GM21737 (cell line): ENCODE measurements around the gene FITM1.
A peak's percentile ranks its signal among the peaks of the same experiment; 100 is the strongest.

Source experiments
- ATAC-seq: cut with Tn5 transposase; IDR thresholded peaks from one replicate; pipeline ENCODE4 v1.9.1; 2021; ENCODE audit warnings: mild to moderate bottlenecking, moderate library complexity; ENCODE audit not compliant: unreplicated experiment

Gene FITM1

GRCh38 chr14:24137529-24138395 lies 7.3 kb downstream of the FITM1 start:
- no peak for ATAC-seq

DNA sequence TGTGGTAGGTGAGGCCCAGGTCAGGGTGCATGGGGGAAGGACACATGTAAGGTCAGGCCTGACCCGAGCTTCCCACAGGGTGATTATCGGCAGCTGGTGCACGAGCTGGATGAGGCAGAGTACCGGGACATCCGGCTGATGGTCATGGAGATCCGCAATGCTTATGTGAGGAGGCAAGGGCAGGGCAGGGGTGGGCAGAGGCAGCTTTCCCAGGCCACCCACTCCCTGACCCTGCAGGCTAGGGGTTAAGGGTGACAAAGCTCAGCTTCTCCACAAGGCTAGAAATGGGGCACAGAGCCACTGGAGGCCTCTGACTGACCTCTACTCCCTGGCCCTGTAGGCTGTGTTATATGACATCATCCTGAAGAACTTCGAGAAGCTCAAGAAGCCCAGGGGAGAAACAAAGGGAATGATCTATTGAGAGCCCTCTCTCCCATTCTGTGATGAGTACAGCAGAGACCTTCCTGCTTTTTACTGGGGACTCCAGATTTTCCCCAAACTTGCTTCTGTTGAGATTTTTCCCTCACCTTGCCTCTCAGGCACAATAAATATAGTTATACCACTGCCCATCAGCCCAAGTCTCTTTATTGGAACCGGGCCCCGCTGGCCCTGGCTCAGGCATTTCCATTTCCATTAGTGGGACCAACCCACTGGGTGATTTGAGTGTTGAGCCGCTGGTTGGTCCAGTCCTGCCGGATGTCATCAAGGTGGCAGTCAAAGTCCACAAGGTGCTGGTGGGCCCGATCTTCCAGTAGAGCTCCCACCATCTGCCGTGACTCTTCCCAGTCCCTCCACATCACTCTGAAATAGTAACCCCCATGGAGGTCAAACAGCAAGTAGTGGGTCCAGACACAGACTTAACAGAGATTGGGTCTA lies 8.2 kb downstream of the FITM1 start:
- ATAC-seq: no peak

GRCh38 chr14:24139272-24139934 lies 8.9 kb downstream of the FITM1 start:
- ATAC-seq: no peak

DNA sequence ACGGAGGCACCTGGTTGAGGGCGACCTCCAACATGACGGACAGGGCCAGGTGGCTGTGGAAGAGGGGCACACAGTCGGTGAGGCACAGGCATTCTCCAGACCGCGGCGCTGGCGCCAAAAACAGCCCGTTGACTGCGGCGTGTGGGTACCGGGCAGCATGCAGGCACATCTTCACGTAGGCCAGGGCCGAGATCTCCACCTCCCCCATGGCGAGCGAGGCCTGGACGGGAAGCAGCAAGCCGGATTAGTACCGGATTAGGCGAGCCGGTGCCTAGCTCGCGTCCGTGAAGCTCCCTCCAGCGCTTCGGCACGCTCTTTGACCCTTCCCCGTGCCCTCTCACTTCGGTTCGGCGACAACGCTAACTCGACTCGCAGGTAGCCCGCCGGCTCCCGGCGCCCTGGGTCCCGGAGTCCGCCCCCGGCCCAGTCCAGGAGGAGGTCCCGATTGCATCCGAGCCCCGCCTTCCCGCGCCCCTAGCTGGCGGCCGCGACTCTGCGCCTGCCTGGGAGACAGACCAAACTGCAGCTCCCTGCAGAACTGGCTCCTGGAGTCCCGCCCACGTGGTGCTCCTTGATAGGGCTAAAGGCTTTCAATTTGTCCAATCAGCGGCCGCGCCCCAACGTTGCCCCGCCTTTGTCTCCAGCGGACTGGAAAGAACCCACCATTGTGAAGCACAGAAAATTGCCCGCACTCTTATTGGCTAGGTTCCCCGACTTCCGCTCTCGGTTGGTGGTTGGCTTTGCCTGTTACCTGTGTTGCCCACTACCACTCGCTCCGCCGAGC lies 10.8 kb downstream of the FITM1 start, which contains the start of gene EMC9:
EMC9 (minus strand) TSS at position 495 of the 784 bp plus-strand sequence; CDS start at position 208, 287 bp downstream.
- peak; percentile 80 for ATAC-seq

DNA sequence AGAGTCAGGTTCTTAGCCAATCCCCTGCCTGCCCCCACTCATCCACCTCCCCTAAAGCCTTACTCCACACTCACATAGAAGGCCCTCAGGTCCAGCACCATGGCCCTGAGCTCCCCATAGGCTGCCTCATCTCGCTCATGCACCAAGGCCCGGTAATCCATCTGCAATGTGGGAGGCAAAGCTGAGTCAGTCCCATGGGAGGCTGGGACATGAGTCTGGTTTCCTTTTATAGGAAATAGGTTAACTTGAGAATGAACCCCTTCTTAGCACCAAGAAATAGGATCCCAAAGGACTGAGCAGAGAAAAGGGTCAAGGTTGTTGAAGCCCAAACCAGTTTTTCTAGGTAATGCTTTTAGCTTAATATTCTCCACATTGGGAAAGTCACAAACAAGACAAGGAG lies 13.1 kb downstream of the FITM1 start:
- no peak for ATAC-seq

- no peak for ATAC-seq
These were observed 14.0 kb downstream of the FITM1 start for GRCh38 chr14:24144451-24144850.

GRCh38 chr14:24145219-24145618 lies 14.8 kb downstream of the FITM1 start:
- no peak for ATAC-seq

DNA sequence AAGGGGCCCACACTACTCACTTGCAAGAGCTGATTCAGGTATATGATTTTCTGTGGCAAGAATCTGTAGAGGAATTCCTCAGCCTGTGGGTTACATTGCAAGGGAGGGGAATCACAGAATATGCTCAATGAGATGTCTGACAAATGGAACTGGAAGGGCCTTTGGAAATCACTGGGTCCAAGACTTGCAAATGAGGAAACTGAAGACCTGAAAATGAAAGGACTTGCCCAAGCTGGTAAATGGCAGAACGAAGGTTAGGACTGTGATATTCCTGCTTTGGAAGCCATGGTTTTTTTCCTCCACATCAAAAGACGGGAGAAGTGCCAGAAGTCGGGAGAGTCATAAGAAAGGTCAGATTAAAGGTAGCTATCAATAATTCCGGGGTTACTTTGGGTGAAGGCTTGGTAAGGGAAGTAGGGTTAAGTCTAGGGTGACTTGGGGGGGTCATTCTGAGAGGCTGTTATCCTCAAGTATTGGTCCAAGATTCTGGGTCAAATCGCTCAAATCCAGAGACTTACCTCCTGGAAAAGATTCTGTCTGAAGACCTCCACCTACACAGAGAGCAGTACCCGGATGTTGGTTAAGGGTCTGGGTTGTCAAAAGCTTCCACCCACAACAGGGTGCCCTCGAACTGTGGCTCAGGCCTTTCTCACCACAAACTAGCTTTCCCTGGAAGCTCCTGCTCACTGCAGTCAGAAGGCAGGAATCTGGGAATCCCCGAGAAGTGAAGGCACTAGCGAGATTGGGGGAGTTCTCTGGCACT lies 15.4 kb downstream of the FITM1 start:
- ATAC-seq: no peak

GRCh38 chr14:24146453-24146977 lies 16.1 kb downstream of the FITM1 start, which contains the start of gene PSME2:
PSME2 (minus strand) TSS chr14:24146610; CDS start chr14:24146581, 29 bp downstream.
- peak; percentile 63 for ATAC-seq

DNA sequence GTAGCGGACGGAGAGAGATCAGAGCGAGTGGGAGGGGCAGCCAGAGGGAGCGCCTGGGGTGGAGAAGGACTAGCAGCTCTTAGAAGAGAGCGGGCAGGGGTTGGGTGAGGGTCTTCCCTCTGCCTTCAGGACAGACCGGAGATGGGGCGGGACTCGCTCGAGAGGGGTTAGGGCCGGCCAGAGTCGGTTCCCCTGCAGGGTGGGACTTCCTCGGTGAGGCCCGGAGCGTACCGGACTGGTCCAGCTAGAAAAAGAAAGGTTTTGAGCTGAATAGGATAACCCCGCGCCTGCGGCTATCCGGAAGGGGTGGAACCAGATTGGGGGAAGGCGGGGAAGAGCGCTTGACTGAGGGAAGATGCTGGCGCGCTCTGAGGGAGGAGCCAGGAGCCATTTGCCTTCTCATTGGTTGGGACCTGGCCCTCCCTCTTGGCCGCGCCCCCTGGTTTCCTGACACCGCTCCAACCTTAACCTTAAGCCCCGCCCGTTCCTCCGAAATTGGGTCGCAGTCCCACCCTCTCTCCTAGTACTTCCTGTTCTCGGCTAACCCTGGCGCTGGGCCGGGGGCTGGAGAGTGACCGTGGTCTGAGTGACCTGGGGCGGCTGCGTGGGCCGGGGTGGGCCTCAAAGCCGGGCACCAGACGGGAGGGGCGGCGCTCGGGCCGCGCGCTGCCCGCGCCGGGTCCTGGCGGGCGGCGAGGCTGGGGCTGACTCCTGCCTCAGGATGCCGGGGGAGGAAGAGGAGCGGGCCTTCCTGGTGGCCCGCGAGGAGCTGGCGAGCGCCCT lies 16.7 kb downstream of the FITM1 start, which contains the start of gene RNF31:
RNF31 (plus strand) TSS at position 521 of the 783 bp plus-strand sequence; CDS start at position 722, 201 bp downstream.
- ATAC-seq: peak; percentile 76

DNA sequence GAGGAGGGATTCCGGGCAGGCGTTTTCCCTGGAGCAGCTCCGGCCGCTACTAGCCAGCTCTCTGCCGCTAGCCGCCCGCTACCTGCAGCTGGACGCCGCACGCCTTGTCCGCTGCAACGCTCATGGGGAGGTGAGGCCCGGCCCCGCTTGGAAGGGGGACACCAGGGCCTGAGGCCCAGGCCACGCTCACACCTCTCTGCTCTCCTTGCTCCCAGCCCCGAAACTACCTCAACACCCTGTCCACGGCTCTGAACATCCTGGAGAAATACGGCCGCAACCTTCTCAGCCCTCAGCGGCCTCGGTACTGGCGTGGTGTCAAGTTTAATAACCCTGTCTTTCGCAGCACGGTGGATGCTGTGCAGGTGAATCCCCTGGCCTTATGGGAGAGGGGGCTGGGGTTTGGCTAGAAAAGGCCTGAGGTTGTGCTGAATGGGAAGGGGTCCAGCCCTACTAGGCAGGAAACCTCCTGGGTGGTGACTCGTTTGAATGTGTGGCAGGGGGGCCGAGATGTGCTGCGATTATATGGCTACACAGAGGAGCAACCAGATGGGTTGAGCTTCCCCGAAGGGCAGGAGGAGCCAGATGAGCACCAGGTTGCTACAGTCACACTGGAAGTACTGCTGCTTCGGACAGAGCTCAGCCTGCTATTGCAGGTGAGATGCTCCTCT lies 17.4 kb downstream of the FITM1 start:
- ATAC-seq: no peak

- no peak for ATAC-seq
These were observed 19.0 kb downstream of the FITM1 start for GRCh38 chr14:24149302-24149969.

- no peak for ATAC-seq
These were observed 19.6 kb downstream of the FITM1 start for GRCh38 chr14:24150061-24150460.

- no peak for ATAC-seq
These were observed 20.1 kb downstream of the FITM1 start for GRCh38 chr14:24150567-24150966.

DNA sequence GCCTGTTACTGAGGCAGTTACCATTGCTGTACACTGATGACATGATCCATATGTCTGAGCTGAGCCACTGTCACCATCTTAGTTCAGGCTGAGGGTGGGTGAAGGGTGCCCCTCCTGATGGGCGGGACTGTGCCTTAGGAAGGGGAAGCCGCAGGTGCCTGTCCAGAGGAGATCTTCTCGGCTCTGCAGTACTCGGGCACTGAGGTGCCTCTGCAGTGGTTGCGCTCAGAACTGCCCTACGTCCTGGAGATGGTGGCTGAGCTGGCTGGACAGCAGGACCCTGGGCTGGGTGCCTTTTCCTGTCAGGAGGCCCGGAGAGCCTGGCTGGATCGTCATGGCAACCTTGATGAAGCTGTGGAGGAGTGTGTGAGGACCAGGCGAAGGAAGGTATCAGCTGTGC lies 20.5 kb downstream of the FITM1 start:
- ATAC-seq: no peak

DNA sequence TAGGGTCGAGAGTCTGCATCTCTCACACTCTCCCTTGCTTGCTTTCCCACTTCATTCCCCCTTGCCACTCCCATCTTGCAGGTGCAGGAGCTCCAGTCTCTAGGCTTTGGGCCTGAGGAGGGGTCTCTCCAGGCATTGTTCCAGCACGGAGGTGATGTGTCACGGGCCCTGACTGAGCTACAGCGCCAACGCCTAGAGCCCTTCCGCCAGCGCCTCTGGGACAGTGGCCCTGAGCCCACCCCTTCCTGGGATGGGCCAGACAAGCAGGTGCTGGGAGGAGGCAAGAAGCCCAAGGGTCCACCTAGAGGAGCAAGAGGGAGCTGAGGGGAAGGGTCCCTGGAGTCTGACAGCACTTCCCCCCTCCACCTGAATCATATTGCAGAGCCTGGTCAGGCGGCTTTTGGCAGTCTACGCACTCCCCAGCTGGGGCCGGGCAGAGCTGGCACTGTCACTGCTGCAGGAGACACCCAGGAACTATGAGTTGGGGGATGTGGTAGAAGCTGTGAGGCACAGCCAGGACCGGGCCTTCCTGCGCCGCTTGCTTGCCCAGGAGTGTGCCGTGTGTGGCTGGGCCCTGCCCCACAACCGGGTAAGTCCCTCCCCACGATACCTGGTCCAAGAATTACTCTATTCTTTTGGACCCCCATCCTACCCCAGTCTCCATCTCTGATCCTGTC lies 21.1 kb downstream of the FITM1 start:
- ATAC-seq: no peak

- no peak for ATAC-seq
These were observed 24.6 kb downstream of the FITM1 start for GRCh38 chr14:24155100-24155499.
